Measurements from ENCODE around the gene JPT2. TPM values are rescaled to one million over a fixed set of nuclear protein-coding genes. Genes with fewer than 3 reads are reported as not detected.

The JPT2 gene
- total and polyA plus RNA-seq, 2 experiments from 2014 or later, result 43.8 to 139 TPM

- TF ChIP-seq ZNF462 (CRISPR knock-in tag; IDR thresholded peaks at IDR 0.05) (no peak), NANOG (IDR thresholded peaks at IDR 0.05; ENCODE audit: borderline replicate concordance) (no peak), ZNF114 (CRISPR knock-in tag; IDR thresholded peaks at IDR 0.05) (no peak), ETS1 (IDR thresholded peaks at IDR 0.05) (no peak), POLR2AphosphoS5 (IDR thresholded peaks at IDR 0.05; ENCODE audit: low read depth) (no peak), REST (IDR thresholded peaks at IDR 0.05; ENCODE audit: unreplicated experiment) (no peak), STAT1 (IDR thresholded peaks at IDR 0.05; ENCODE audit: unreplicated experiment) (no peak), EZH2phosphoT487 (IDR thresholded peaks at IDR 0.05; ENCODE audit: unreplicated experiment) (no peak), EZH2 (IDR thresholded peaks at IDR 0.05; ENCODE audit: low read depth, unreplicated experiment) (no peak), CREB1 (CRISPR knock-in tag; IDR thresholded peaks at IDR 0.05; ENCODE audit: low read depth) (no peak)
Observed at GRCh38 chr16:1731603-1732002, 53.5 kb downstream of the JPT2 start (continued).
